H1 (cell line): Measurements from ENCODE around the gene BPHL. TPM values are rescaled to one million over a fixed set of nuclear protein-coding genes. Genes with fewer than 3 reads are reported as not detected.

Source experiments
- CTCF ChIA-PET: fragments of 300-600 bp; sonication (Branson Sonifier 250); formaldehyde crosslinking; loops from one replicate; lab custom pipeline; 2021; ENCODE audit not compliant: partially characterized antibody; lab: Charles Lee
- POLR2A ChIA-PET: fragments of 300-600 bp; sonication (Branson Sonifier 250); formaldehyde crosslinking; loops from one replicate; lab custom pipeline; 2021; ENCODE audit warnings: inconsistent platforms; ENCODE audit not compliant: partially characterized antibody; lab: Charles Lee
- DNase-seq, 2 experiments: peaks; one replicate each; pipeline versions ENCODE4 v3.0.0 to v3.0.0-alpha.2; 2010 to 2022; ENCODE audit warnings: low spot score in 2 of 2, low read depth in 1 of 2, mixed read lengths in 1 of 2
- FAIRE-seq: peaks from 2 replicates; lab custom pipeline; 2011; peaks lifted over from hg19 to GRCh38; lab: Jason Lieb, UNC
- H2AFZ ChIP-seq: 2 replicates; pipeline ENCODE4 v1.8.1; 2012; ENCODE audit warnings: low read length, inconsistent platforms
- H2AK5ac ChIP-seq: 2 replicates; pipeline ENCODE4 v1.6.1; 2013; ENCODE audit warnings: low read depth, low read length
- H2BK120ac ChIP-seq: replicated peaks from 2 replicates; pipeline ENCODE3; 2013; ENCODE audit warnings: low read depth, low read length, inconsistent platforms
- H2BK12ac ChIP-seq: 2 replicates; pipeline ENCODE4 v1.6.1; 2013; ENCODE audit warnings: low read depth, low read length
- H2BK15ac ChIP-seq: 2 replicates; pipeline ENCODE4 v1.6.1; 2013; ENCODE audit warnings: low read length
- H2BK20ac ChIP-seq: 2 replicates; pipeline ENCODE4 v1.6.1; 2013; ENCODE audit warnings: low read length
- H2BK5ac ChIP-seq: 2 replicates; pipeline ENCODE4 v1.6.1; 2013; ENCODE audit warnings: low read depth, low read length
- H3K14ac ChIP-seq: 2 replicates; pipeline ENCODE4 v1.6.1; 2013; ENCODE audit warnings: inconsistent platforms; ENCODE audit not compliant: insufficient read length
- H3K18ac ChIP-seq: 2 replicates; pipeline ENCODE4 v1.6.1; 2013; ENCODE audit warnings: low read length; ENCODE audit errors: extremely low read depth
- H3K23ac ChIP-seq: 2 replicates; pipeline ENCODE4 v1.6.1; 2013; ENCODE audit warnings: inconsistent platforms; ENCODE audit not compliant: insufficient read length
- H3K23me2 ChIP-seq: 2 replicates; pipeline ENCODE4 v1.6.1; 2013; ENCODE audit warnings: low read depth, low read length
- H3K27ac ChIP-seq: 2 replicates; pipeline ENCODE4 v1.6.1; 2011; ENCODE audit warnings: low read depth, low read length, inconsistent platforms
- H3K27me3 ChIP-seq, 4 experiments: replicated peaks in 1 of 4; 1 replicate in 1 of 4; 2 replicates in 3 of 4; pipeline versions ENCODE4 v1.6.1 to v1.8.1; 2011 to 2013; ENCODE audit warnings: low read length in 3 of 4, mild to moderate bottlenecking in 3 of 4, inconsistent platforms in 2 of 4, mixed read lengths in 2 of 4, moderate library complexity in 1 of 4; ENCODE audit not compliant: control insufficient read depth in 3 of 4, insufficient read depth in 3 of 4; ENCODE audit errors: extremely low read depth in 1 of 4
- H3K36me3 ChIP-seq, 4 experiments: 2 replicates each; pipeline versions ENCODE4 v1.6.1 to v1.8.1; 2011 to 2013; ENCODE audit warnings: mild to moderate bottlenecking in 4 of 4, low read length in 3 of 4, moderate library complexity in 2 of 4, control low read depth in 1 of 4, inconsistent platforms in 1 of 4; ENCODE audit not compliant: insufficient read depth in 4 of 4, control insufficient read depth in 2 of 4
- H3K4ac ChIP-seq: replicated peaks from 2 replicates; pipeline ENCODE3; 2013; ENCODE audit warnings: low read length, low read depth, mixed read lengths, inconsistent platforms; ENCODE audit not compliant: insufficient read length
- H3K4me1 ChIP-seq, 4 experiments: replicated peaks in 1 of 4; 1 replicate in 1 of 4; 2 replicates in 3 of 4; pipeline versions ENCODE4 v1.6.1 to v1.8.1; 2011 to 2013; ENCODE audit warnings: low read length in 3 of 4, inconsistent platforms in 2 of 4, mixed read lengths in 1 of 4; ENCODE audit not compliant: insufficient read depth in 4 of 4, control insufficient read depth in 3 of 4
- H3K4me2 ChIP-seq, 2 experiments: 2 replicates each; pipeline versions ENCODE4 v1.6.1 to v1.8.1; 2011 to 2013; ENCODE audit warnings: low read depth in 2 of 2, low read length in 2 of 2, control low read depth in 1 of 2, inconsistent platforms in 1 of 2, mild to moderate bottlenecking in 1 of 2; ENCODE audit not compliant: insufficient read depth in 1 of 2
- H3K4me3 ChIP-seq, 4 experiments: fragments of 200-600, 300-600 bp in 1 of 4; sonication (generic), shearing (Covaris generic), sonication (Bioruptor Twin) in 1 of 4; 2 replicates each; pipeline versions ENCODE4 v1.5.1 to v1.8.1; 2011 to 2016; ENCODE audit warnings: low read length in 4 of 4, low read depth in 3 of 4, control low read depth in 2 of 4, inconsistent platforms in 2 of 4, mild to moderate bottlenecking in 2 of 4, mixed read lengths in 1 of 4, moderate library complexity in 1 of 4; ENCODE audit not compliant: insufficient read depth in 2 of 4; ENCODE audit errors: extremely low read depth in 1 of 4
- H3K56ac ChIP-seq: replicated peaks from 2 replicates; pipeline ENCODE3; 2013; ENCODE audit warnings: low read depth, mild to moderate bottlenecking, mixed read lengths, low read length, inconsistent platforms; ENCODE audit not compliant: insufficient read length
- H3K79me1 ChIP-seq: 2 replicates; pipeline ENCODE4 v1.6.1; 2013; ENCODE audit warnings: low read depth, low read length, control low read depth
- H3K79me2 ChIP-seq, 2 experiments: 2 replicates each; pipeline versions ENCODE4 v1.6.1 to v1.8.1; 2012 to 2013; ENCODE audit warnings: low read length in 2 of 2, mild to moderate bottlenecking in 2 of 2, inconsistent platforms in 1 of 2; ENCODE audit not compliant: insufficient read depth in 2 of 2, control insufficient read depth in 1 of 2
- H3K9ac ChIP-seq, 4 experiments: replicated peaks in 1 of 4; 1 replicate in 1 of 4; 2 replicates in 3 of 4; pipeline versions ENCODE4 v1.6.1 to v1.8.1; 2011 to 2013; ENCODE audit warnings: low read depth in 3 of 4, low read length in 3 of 4, control low read depth in 2 of 4, mild to moderate bottlenecking in 2 of 4, moderate library complexity in 2 of 4, inconsistent platforms in 1 of 4; ENCODE audit errors: extremely low read depth in 1 of 4
- H3K9me3 ChIP-seq, 2 experiments: 2 replicates each; pipeline versions ENCODE4 v1.6.1 to v1.8.1; 2012 to 2013; ENCODE audit warnings: mild to moderate bottlenecking in 2 of 2, moderate library complexity in 2 of 2, control low read depth in 1 of 2, inconsistent platforms in 1 of 2, low read depth in 1 of 2, low read length in 1 of 2, mixed read lengths in 1 of 2; ENCODE audit not compliant: insufficient read depth in 2 of 2
- H4K20me1 ChIP-seq, 2 experiments: replicated peaks in 1 of 2; 2 replicates each; pipeline versions ENCODE3 to v1.8.1; 2011 to 2013; ENCODE audit warnings: inconsistent platforms in 2 of 2, low read length in 2 of 2, mild to moderate bottlenecking in 1 of 2; ENCODE audit not compliant: insufficient read depth in 2 of 2, control insufficient read depth in 1 of 2
- H4K5ac ChIP-seq: 2 replicates; pipeline ENCODE4 v1.6.1; 2013; ENCODE audit warnings: low read length, low read depth, mixed read lengths, inconsistent platforms; ENCODE audit not compliant: insufficient read length
- H4K8ac ChIP-seq: 2 replicates; pipeline ENCODE4 v1.8.0; 2013; ENCODE audit warnings: mild to moderate bottlenecking, moderate library complexity, low read length, inconsistent platforms; ENCODE audit not compliant: insufficient read depth; ENCODE audit errors: extremely low read depth
- H4K91ac ChIP-seq: replicated peaks from 2 replicates; pipeline ENCODE3; 2013; ENCODE audit warnings: low read length, mixed read lengths, inconsistent platforms; ENCODE audit not compliant: insufficient read length
- CHD1 ChIP-seq: IDR thresholded peaks from 2 replicates; pipeline ENCODE4 v1.6.1; 2012; ENCODE audit warnings: low read depth, low read length, improper control_type of control experiment
- HDAC6 ChIP-seq: IDR thresholded peaks from one replicate; pipeline ENCODE4 v1.7.1; 2012; ENCODE audit warnings: low read depth, mild to moderate bottlenecking, inconsistent platforms, low read length, moderate library complexity
- KDM4A ChIP-seq: IDR thresholded peaks from one replicate; pipeline ENCODE4 v1.7.1; 2012; ENCODE audit warnings: low read depth, mild to moderate bottlenecking, moderate library complexity, low read length, inconsistent platforms; ENCODE audit not compliant: severe bottlenecking
- NANOG ChIP-seq: IDR thresholded peaks from 2 replicates; pipeline ENCODE4 v1.6.1; 2011; ENCODE audit warnings: low read length, low read depth, mild to moderate bottlenecking, inconsistent platforms; ENCODE audit not compliant: insufficient read depth, poor library complexity, severe bottlenecking
- RAD21 ChIP-seq, 2 experiments: IDR thresholded peaks in 1 of 2; conservative IDR thresholded peaks in 1 of 2; 2 replicates each; pipeline ENCODE4 v1.6.1; 2011; ENCODE audit warnings: low read depth in 2 of 2, low read length in 2 of 2, improper control_type of control experiment in 1 of 2, inconsistent platforms in 1 of 2, mild to moderate bottlenecking in 1 of 2, moderate library complexity in 1 of 2
- RFX5 ChIP-seq: IDR thresholded peaks from 2 replicates; pipeline ENCODE4 v1.6.1; 2011; ENCODE audit warnings: low read depth, low read length, improper control_type of control experiment, borderline replicate concordance
- SIRT6 ChIP-seq: IDR thresholded peaks from one replicate; pipeline ENCODE4 v1.7.1; 2012; ENCODE audit warnings: low read length, inconsistent platforms
- SIX5 ChIP-seq: IDR thresholded peaks from 2 replicates; pipeline ENCODE4 v1.6.1; 2011; ENCODE audit warnings: mild to moderate bottlenecking, low read depth, low read length
- SRF ChIP-seq: IDR thresholded peaks from 2 replicates; pipeline ENCODE4 v1.6.1; 2011; ENCODE audit warnings: mild to moderate bottlenecking, low read depth, low read length, moderate library complexity
- SUZ12 ChIP-seq: fragments of 200-600 bp; sonication (generic); IDR thresholded peaks from 2 replicates; pipeline ENCODE4 v1.6.1; 2012; ENCODE audit warnings: mild to moderate bottlenecking, inconsistent platforms, low read length, moderate library complexity, mixed read lengths
- WGBS, 2 experiments: shearing (Covaris generic) in 1 of 2; methylation state at CpG; one replicate each; pipeline versions ENCODE4 v1.1.6 to v1.1.7; 2013 to 2015; ENCODE audit warnings: low lambda C conversion rate in 2 of 2, mixed read lengths in 2 of 2, inconsistent platforms in 1 of 2, low coverage in 1 of 2, missing lambda C conversion rate in 1 of 2; ENCODE audit not compliant: insufficient replicate concordance in 2 of 2, insufficient coverage in 1 of 2, insufficient read length in 1 of 2; ENCODE audit errors: extremely low coverage in 1 of 2, missing lambda C conversion rate in 1 of 2; 5-methylcytosine and 5-hydroxymethylcytosine counted together
- polyA plus RNA-seq, 7 experiments: library from polyadenylated mRNA; depleted of rRNA in 3 of 7; stranded (reverse) in 5 of 7; unstranded in 2 of 7; fragments of >200 nt in 5 of 7; fragments of 200-250 nt in 2 of 7; gene quantifications; 1 replicate in 5 of 7; 2 replicates in 1 of 7; 4 replicates in 1 of 7; pipeline versions ENCODE4 v1.2.1 to v1.2.3, GENCODE V29; 2011 to 2013; ENCODE audit warnings: missing spikeins in 2 of 7, mixed read lengths in 2 of 7
- total RNA-seq: library from RNA; stranded (reverse); fragmentation: NEBNext Ultra II Directional; extraction: Animal tissue kit (Norgen Biotek cat#: 25700); gene quantifications from 2 replicates; pipeline ENCODE4 v1.2.1, GENCODE V29; 2021

Gene BPHL
- total and polyA plus RNA-seq, 2 of the 8 experiments (the other 6 are each of a cell fraction or from before 2014, with no cell fraction given) = 24.4 to 36.4 TPM

GRCh38 chr6:3147914-3148757, 29.6 kb downstream of the BPHL start:
- 88% methylated on average over 6 of the region's 6 CpGs; no CpG with 5 or more reads in 1 of the 2 experiments for WGBS, 2 experiments
- DNase-seq (no peak), FAIRE-seq (no peak)
- Histone ChIP-seq H2BK15ac (no peak overlapping the region), H4K8ac (no peak overlapping the region; the same call in 1 of the 2 replicates), H3K4me3 (no peak overlapping the region), H3K4me1 (peaks cover 2 to 7% (median 3%) of the 10 kb centered on the region in 4 experiments; a peak in 6 of 7 replicates), H3K23me2 (peaks cover 8% of the 10 kb centered on the region; the same call in 1 of the 2 replicates), H3K14ac (no peak overlapping the region), H3K18ac (no peak overlapping the region), H2AK5ac (no peak overlapping the region), H4K5ac (no peak overlapping the region), H3K9me3 (no peaks in the 10 kb centered on the region), H3K56ac (no peak overlapping the region), H2BK120ac (no peak overlapping the region), H3K79me1 (peaks cover 3% of the 10 kb centered on the region), H3K4ac (no peak overlapping the region), H3K4me2 (no peak overlapping the region), H3K9ac (no peak overlapping the region), H4K20me1 (no peaks in the 10 kb centered on the region), H2BK20ac (no peak overlapping the region), H3K27me3 (no peaks in the 10 kb centered on the region), H3K36me3 (peaks cover 2 to 44% (median 19%) of the 10 kb centered on the region in 4 experiments; a peak in 5 of 8 replicates), H3K27ac (no peak overlapping the region), H2AFZ (no peak overlapping the region), H2BK5ac (no peak overlapping the region), H4K91ac (no peak overlapping the region), H3K23ac (no peak overlapping the region), H2BK12ac (no peak overlapping the region), H3K79me2 (no peaks in the 10 kb centered on the region)
- ChIA-PET POLR2A (interaction anchor here (0.6 to 5.6 kb wide), 13 partner anchors 7 to 375 kb away, joined by 3 to 56 read pairs (median 3); partner anchors contain the start of gene TUBB2A), CTCF (interaction anchor here (0.7 to 5.7 kb wide), 16 partner anchors 9 to 103 kb away, joined by 3 to 28 read pairs (median 4); partner anchors contain the start of gene TUBB2A)
- TF ChIP-seq SIRT6 (no peak), RFX5 (no peak), SIX5 (no peak), KDM4A (no peak), SRF (no peak), SUZ12 (no peak), RAD21 (IDR thresholded peaks at IDR 0.05 in 1 of 2, conservative IDR thresholded peaks at IDR 0.05 in 1 of 2; ENCODE audit: low read depth in 2 of 2, low read length in 2 of 2) (peak; percentile 23 to 30; a peak in 3 of 4 replicates), HDAC6 (no peak), CHD1 (no peak), NANOG (no peak)
